ACHN (cell line): Measurements from ENCODE around the gene TRPC4AP.

Source experiments
- DNase-seq: peaks from one replicate; pipeline ENCODE4 v3.0.0-alpha.2; 2015
- in situ Hi-C: cut with HindIII; loops from 2 replicates; pipeline ENCODE4 v1.10.0; 2017; ENCODE audit warnings: low sequenced_read_pairs, low pct_ligation_motif_present, low pct_unique_long_range_greater_than_20kb

The TRPC4AP gene

GRCh38 chr20:35021831-35022230 lies 70.8 kb downstream of the TRPC4AP start:
- DNase-seq = no peak
- in situ Hi-C loops = no loop called here

DNA sequence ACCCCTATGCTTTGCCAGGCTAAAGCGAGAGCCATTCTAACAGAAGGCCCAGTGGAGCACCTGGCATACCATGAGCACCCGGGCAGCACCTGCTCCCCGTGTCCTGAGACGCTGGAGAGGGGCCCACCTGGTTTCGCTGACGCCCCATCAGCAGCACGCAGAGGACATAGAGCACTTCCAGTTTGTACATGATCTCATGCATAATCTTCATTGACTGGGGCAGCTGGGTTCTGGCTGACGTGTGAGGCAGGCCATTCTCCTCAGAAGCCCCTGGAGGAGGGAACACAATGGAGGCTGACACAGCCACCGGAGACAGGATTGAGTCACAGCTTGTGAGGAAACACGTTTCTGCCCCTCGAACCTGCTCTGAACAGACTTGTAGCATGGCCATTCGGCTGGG lies 71.5 kb downstream of the TRPC4AP start:
- no peak for DNase-seq

DNA sequence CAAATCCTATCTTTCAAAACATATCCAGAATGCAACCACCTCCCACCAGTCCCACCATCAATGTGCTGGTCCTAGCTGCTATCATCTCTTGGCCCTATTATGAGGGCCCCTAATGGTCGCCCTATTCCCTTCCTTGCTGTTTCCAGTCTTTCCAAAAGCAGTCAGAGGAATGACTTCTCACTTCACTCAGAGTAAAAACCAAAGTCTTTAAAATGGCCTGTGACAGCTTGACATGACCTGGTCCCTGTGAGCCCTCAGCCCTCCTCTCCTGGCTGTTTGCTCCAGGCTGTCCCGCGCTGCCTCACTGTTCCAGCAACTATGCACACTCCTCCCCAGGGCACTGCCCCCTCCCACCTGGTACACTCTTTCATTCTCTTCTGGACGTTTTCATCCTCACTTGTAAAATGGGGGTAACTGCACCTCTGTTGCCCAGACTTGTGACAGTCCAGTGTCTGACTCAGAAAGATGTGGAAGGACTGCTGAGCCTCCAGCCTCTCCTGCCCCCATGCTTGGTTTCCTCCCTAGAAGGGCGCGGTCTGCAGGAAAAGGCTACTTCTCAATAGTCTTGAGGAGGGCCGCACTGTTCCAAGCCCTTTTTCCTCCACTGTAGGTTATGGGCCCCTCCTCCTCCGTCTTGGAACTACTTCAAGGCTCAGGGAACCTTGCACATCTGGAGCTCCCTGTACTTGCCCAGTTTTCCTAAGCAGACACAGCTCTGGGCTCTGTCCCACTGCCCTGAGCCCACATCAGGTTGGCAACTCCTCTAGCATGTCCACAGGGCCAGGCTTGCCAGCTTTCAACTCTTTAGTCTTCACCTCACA lies 72.3 kb downstream of the TRPC4AP start:
- in situ Hi-C loops = no loop called here
- DNase-seq = no peak

More for the DNA sequence above, 71.5 kb downstream of the TRPC4AP start:
- in situ Hi-C loops = no loop called here

GRCh38 chr20:35018590-35019371 lies 73.8 kb downstream of the TRPC4AP start:
- DNase-seq = no peak
- in situ Hi-C loops = no loop called here

DNA sequence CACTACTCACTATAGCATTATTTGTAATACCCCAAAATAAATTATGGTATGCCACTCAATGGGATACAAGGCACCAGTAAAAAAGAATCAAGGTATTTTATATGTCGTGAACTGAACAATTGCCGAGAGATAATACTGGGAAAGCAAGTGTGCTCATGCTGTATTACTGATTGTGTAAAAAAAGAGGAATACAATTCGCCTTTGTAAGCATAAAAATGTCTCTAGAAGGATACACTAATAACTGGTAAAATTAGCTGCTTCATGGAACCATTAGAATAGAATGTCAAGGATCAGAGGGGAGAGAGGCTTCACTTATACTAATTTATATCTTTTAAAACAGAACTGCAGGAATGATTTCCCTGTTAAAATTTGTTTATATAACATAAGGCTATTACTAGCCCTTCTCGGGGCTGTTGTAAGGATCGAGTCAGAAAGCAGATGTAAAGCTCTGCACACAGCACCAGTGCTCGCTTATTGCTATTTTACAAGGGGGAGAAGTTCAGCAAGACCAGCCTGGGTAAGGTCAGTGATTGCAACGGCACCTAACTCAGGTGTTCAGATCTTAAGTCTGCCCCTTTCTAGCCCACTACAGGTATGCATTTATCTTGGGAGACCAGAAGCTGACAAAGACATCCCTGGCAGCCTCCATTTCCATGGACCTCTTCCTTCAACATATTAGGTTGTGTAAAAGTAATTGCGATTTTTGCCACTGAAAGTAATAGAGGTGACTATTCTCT lies 75.3 kb downstream of the TRPC4AP start:
- no peak for DNase-seq
- in situ Hi-C loops = no loop called here

GRCh38 chr20:35015863-35016193 lies 76.8 kb downstream of the TRPC4AP start:
- in situ Hi-C loops = no loop called here
- no peak for DNase-seq

- in situ Hi-C loops = no loop called here
Observed at GRCh38 chr20:35014537-35014936, 78.1 kb downstream of the TRPC4AP start.

GRCh38 chr20:35013421-35014411 lies 78.9 kb downstream of the TRPC4AP start:
- no peak for DNase-seq
- in situ Hi-C loops = no loop called here

More at GRCh38 chr20:35014537-35014936, 78.1 kb downstream of the TRPC4AP start:
- DNase-seq = no peak

DNA sequence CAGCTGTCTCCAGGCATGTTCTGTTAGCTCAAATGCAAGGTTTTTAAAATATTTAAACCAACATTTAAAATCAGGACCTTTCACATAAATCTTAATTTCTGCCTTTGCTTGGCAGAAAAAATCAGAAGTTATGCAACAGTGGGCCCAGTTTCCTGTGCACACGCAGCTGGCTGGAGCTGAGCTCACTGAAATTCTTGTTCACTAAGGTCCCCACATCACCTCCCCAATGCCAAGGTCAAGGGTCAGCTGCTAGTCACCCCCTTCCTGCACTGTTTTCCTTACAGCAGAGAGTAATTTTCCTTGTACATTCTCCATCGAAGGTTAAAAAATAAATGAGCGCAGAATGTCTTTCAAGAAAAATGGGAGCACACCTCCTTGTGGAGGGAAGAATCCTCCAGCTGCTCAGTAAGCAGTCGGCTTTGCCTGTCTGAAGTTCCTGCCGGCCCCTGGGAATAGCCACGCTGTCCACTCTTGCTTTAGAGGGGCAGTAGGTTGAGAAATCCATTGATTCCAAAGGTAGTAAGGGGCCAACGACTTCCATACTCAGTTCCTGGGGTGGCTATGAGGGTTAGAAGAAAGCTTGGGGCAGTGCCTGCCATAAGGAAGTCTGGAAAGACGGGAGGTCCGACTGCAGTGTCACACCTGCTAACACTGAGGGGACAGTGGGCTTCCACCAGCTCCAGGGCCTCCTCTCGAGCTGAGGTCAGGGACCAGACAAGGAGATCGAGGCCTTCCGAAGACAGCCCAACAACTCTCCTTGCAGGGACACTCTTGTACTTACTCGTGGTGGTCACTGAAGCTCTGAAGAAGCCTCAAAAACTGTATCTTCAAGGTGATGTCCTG lies 80.2 kb downstream of the TRPC4AP start:
- DNase-seq = no peak
- in situ Hi-C loops = no loop called here

- DNase-seq = no peak
- in situ Hi-C loops = no loop called here
Observed at GRCh38 chr20:35011589-35012226, 80.9 kb downstream of the TRPC4AP start.

- no peak for DNase-seq
- in situ Hi-C loops = no loop called here
Observed at GRCh38 chr20:35010405-35011192, 82.0 kb downstream of the TRPC4AP start.

GRCh38 chr20:35009665-35010328 lies 82.8 kb downstream of the TRPC4AP start:
- no peak for DNase-seq
- in situ Hi-C loops = no loop called here

GRCh38 chr20:35008411-35009342 lies 83.9 kb downstream of the TRPC4AP start:
- in situ Hi-C loops = no loop called here
- DNase-seq = no peak

DNA sequence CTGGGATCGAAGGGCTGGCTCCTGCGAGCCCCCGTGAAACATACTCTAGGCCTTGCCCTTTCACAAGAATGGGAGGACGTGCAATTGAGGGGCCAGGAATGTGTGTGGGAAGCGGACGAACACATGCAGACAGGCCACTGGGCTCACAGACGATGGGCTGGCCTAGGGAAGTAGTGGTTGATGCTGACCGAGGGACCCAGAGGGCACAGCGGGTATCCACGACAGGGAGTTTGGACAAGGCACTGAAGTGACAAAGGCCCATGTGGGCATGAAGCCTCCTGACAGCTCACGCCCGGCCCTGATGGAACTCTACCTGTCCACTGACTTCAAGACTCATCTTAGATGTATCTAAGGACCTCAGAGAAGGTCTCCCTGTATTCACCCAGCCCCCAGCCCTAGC lies 84.7 kb downstream of the TRPC4AP start:
- DNase-seq = no peak
- in situ Hi-C loops = no loop called here

DNA sequence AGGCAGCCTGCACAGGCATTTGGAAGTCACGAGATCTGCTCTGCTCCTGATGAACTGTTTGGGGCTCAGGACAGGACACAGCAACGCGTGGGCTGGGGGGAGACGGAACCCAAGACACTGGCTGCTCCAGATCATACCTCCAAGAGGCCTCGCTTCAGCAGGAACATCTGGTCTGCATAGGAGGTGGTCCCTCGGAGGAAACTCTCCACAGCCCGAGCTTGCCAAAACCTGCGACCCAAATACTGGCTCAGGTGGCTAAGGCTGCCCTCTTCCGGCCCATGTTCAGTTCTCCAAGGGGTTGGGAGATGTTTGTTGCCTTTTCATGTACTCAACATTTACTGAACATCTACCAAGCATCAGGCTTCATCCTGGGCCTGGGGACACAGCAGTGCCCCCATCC lies 85.2 kb downstream of the TRPC4AP start:
- in situ Hi-C loops = no loop called here
- no peak for DNase-seq
